Panc1 (cell line): Measurements from ENCODE around the gene TOMM40.

Experiments
- POLR2AphosphoS5 ChIP-seq: IDR thresholded peaks from 2 replicates; pipeline ENCODE4 v1.6.1; 2012; ENCODE audit warnings: mild to moderate bottlenecking, low read depth, low read length, moderate library complexity
- SIN3A ChIP-seq: IDR thresholded peaks from 2 replicates; pipeline ENCODE4 v1.6.1; 2012; ENCODE audit warnings: low read depth, mild to moderate bottlenecking, low read length, moderate library complexity, borderline replicate concordance; ENCODE audit not compliant: insufficient read depth
- TCF7L2 ChIP-seq: IDR thresholded peaks from 2 replicates; pipeline ENCODE4 v1.6.1; 2011; ENCODE audit warnings: mild to moderate bottlenecking, low read depth, low read length, inconsistent platforms
- TF ChIP-seq, protein P1 (sequence below): fragments of 450-650 bp; IDR thresholded peaks from 2 replicates; pipeline ENCODE4 v1.5.1; 2017; ENCODE audit warnings: mild to moderate bottlenecking
- TF ChIP-seq, protein P2 (sequence below), 2 experiments: IDR thresholded peaks; 2 replicates each; pipeline ENCODE4 v1.6.1; 2011 to 2012; ENCODE audit warnings: low read depth in 2 of 2, control low read depth in 1 of 2, low read length in 1 of 2, mild to moderate bottlenecking in 1 of 2, moderate library complexity in 1 of 2; ENCODE audit not compliant: insufficient read depth in 1 of 2

DNA sequence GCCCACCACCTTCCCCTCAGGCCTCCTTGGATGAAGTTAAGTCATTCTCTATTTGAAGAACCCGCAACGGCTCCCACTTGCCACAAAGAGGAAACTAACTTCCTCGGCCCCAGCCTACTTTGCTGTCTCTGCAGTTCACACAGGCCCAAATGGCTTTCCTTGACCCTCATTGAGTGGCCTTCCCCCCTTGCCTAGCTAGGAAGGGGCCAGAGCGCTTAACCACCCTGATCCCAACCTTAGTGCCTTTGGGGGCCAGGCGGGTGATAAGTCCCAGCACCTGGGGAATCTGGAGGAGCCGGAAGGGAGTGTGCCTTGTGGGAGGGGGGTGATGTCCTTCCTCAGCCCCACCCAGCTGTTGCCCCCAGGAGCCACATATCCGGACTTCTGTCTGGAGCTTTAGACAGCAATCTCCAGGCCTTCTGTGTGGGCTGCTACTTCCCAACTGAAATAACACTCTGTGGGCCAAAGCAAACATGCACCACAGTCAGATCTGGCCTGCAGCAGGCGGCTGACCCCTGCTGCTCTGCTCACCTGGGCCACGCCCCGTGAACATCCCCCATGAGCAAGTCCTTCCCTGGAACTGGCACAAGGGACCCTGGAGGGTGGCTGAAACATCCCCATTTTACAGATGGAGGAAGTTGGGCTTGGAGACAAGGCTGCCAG, 34.5 kb upstream of the TOMM40 start:
- TF ChIP-seq, protein P1, sequence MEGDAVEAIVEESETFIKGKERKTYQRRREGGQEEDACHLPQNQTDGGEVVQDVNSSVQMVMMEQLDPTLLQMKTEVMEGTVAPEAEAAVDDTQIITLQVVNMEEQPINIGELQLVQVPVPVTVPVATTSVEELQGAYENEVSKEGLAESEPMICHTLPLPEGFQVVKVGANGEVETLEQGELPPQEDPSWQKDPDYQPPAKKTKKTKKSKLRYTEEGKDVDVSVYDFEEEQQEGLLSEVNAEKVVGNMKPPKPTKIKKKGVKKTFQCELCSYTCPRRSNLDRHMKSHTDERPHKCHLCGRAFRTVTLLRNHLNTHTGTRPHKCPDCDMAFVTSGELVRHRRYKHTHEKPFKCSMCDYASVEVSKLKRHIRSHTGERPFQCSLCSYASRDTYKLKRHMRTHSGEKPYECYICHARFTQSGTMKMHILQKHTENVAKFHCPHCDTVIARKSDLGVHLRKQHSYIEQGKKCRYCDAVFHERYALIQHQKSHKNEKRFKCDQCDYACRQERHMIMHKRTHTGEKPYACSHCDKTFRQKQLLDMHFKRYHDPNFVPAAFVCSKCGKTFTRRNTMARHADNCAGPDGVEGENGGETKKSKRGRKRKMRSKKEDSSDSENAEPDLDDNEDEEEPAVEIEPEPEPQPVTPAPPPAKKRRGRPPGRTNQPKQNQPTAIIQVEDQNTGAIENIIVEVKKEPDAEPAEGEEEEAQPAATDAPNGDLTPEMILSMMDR: no peak
- TF ChIP-seq SIN3A (no peak), POLR2AphosphoS5 (no peak), TCF7L2 (no peak)
- TF ChIP-seq, protein P2, sequence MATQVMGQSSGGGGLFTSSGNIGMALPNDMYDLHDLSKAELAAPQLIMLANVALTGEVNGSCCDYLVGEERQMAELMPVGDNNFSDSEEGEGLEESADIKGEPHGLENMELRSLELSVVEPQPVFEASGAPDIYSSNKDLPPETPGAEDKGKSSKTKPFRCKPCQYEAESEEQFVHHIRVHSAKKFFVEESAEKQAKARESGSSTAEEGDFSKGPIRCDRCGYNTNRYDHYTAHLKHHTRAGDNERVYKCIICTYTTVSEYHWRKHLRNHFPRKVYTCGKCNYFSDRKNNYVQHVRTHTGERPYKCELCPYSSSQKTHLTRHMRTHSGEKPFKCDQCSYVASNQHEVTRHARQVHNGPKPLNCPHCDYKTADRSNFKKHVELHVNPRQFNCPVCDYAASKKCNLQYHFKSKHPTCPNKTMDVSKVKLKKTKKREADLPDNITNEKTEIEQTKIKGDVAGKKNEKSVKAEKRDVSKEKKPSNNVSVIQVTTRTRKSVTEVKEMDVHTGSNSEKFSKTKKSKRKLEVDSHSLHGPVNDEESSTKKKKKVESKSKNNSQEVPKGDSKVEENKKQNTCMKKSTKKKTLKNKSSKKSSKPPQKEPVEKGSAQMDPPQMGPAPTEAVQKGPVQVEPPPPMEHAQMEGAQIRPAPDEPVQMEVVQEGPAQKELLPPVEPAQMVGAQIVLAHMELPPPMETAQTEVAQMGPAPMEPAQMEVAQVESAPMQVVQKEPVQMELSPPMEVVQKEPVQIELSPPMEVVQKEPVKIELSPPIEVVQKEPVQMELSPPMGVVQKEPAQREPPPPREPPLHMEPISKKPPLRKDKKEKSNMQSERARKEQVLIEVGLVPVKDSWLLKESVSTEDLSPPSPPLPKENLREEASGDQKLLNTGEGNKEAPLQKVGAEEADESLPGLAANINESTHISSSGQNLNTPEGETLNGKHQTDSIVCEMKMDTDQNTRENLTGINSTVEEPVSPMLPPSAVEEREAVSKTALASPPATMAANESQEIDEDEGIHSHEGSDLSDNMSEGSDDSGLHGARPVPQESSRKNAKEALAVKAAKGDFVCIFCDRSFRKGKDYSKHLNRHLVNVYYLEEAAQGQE (IDR thresholded peaks at IDR 0.05; ENCODE audit: insufficient read depth in 1 of 2, low read depth in 2 of 2, low read length in 1 of 2): no peak
